GM12801 (cell line): ENCODE data around the gene UBE2V1.

Experiments
- CTCF ChIP-seq: IDR thresholded peaks from one replicate; pipeline ENCODE4 v1.5.1; 2011; ENCODE audit warnings: control low read depth; ENCODE audit not compliant: insufficient read length; ENCODE audit errors: extremely low read depth

The UBE2V1 gene

GRCh38 chr20:50065325-50065615, 47.7 kb downstream of the UBE2V1 start:
- TF ChIP-seq CTCF, result no peak

- no peak for TF ChIP-seq CTCF
Observed at GRCh38 chr20:50062006-50062838, 50.7 kb downstream of the UBE2V1 start.

GRCh38 chr20:50061151-50062005, 51.6 kb downstream of the UBE2V1 start:
- TF ChIP-seq CTCF, result no peak

GRCh38 chr20:50058662-50059402, 54.1 kb downstream of the UBE2V1 start:
- TF ChIP-seq CTCF, result no peak

GRCh38 chr20:50057714-50058053, 55.3 kb downstream of the UBE2V1 start:
- TF ChIP-seq CTCF, result no peak

- TF ChIP-seq CTCF, result no peak
Observed at GRCh38 chr20:50056951-50057713, 55.8 kb downstream of the UBE2V1 start.

- no peak for TF ChIP-seq CTCF
Observed at GRCh38 chr20:50056408-50056926, 56.5 kb downstream of the UBE2V1 start.
